Measurements from ENCODE around the gene TMEM214. TPM values are rescaled to one million over a fixed set of nuclear protein-coding genes. Genes with fewer than 3 reads are reported as not detected.

Gene TMEM214
- total and polyA plus RNA-seq, 2 donors from 2014 or later = 50.5 to 74.8 TPM

DNA sequence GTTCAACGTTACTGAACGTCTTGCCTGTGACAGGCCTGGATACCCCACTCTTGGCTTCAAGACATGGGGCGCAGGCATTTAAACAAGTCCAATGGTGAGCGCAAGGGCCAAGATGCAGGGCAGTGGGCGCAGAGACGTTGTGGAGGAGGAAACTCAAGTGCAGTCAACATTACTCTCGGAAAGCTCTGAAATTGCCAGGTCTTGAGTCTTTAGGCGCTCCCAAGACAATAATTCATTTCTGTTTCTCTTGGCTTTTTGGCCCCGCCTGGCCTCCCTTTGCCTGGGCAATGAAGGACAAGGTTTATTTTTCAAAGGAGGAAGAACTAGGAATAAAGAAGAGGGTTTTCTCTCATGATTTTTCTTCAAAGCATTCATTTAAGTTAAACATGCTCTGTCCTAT lies 13.3 kb upstream of the TMEM214 start:
- H3K4me3 ChIP-seq (ENCODE audit: low read length in 3 of 3) = no peak overlapping the region
- H3K9ac ChIP-seq (ENCODE audit: low read length in 3 of 3) = no peak overlapping the region
- TF ChIP-seq, protein P1, sequence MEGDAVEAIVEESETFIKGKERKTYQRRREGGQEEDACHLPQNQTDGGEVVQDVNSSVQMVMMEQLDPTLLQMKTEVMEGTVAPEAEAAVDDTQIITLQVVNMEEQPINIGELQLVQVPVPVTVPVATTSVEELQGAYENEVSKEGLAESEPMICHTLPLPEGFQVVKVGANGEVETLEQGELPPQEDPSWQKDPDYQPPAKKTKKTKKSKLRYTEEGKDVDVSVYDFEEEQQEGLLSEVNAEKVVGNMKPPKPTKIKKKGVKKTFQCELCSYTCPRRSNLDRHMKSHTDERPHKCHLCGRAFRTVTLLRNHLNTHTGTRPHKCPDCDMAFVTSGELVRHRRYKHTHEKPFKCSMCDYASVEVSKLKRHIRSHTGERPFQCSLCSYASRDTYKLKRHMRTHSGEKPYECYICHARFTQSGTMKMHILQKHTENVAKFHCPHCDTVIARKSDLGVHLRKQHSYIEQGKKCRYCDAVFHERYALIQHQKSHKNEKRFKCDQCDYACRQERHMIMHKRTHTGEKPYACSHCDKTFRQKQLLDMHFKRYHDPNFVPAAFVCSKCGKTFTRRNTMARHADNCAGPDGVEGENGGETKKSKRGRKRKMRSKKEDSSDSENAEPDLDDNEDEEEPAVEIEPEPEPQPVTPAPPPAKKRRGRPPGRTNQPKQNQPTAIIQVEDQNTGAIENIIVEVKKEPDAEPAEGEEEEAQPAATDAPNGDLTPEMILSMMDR (IDR thresholded peaks at IDR 0.05; ENCODE audit: borderline replicate concordance, extremely low read depth, insufficient read depth) = no peak
- DNase-seq = no peak
- H3K36me3 ChIP-seq (ENCODE audit: control insufficient read depth in 2 of 3, insufficient read depth in 3 of 3, low read length in 3 of 3) = peaks cover 0 to 14% (median 8%) of the 10 kb centered on the region in 3 donors
- no peak overlapping the region for H3K27ac ChIP-seq (ENCODE audit: low read depth in 2 of 2, low read length in 2 of 2)
- H3K9me3 ChIP-seq (ENCODE audit: control insufficient read depth in 2 of 3, insufficient read depth in 1 of 3, low read length in 3 of 3) = no peaks in the 10 kb centered on the region
- H3K4me1 ChIP-seq (ENCODE audit: control insufficient read depth in 2 of 3, insufficient read depth in 2 of 3, low read depth in 1 of 3, low read length in 3 of 3) = peaks cover 0 to 16% (median 16%) of the 10 kb centered on the region in 3 donors
- no peaks in the 10 kb centered on the region for H3K27me3 ChIP-seq (ENCODE audit: control insufficient read depth, insufficient read depth, low read length)
- intact Hi-C loops (cut with DNase I) = loop anchor here (5.0 kb wide), 1 partner anchor 57 kb away; no protein-coding TSS in a partner anchor
- no peak for FAIRE-seq

- H3K36me3 ChIP-seq (ENCODE audit: control insufficient read depth in 2 of 3, insufficient read depth in 3 of 3, low read length in 3 of 3) = peaks cover 0 to 14% (median 9%) of the 10 kb centered on the region in 3 donors
- H3K9me3 ChIP-seq (ENCODE audit: control insufficient read depth in 2 of 3, insufficient read depth in 1 of 3, low read length in 3 of 3) = no peaks in the 10 kb centered on the region
- FAIRE-seq = peak; percentile 39
- DNase-seq = peak in 3 of 5 donors; percentile 29 to 95 (median 56)
- H3K4me1 ChIP-seq (ENCODE audit: control insufficient read depth in 2 of 3, insufficient read depth in 2 of 3, low read depth in 1 of 3, low read length in 3 of 3) = peaks cover 0 to 13% (median 12%) of the 10 kb centered on the region in 3 donors
- TF ChIP-seq, protein P1 (IDR thresholded peaks at IDR 0.05; ENCODE audit: borderline replicate concordance, extremely low read depth, insufficient read depth) = no peak
- no peak overlapping the region for H3K9ac ChIP-seq (ENCODE audit: low read length in 3 of 3)
- intact Hi-C loops (cut with DNase I) = loop anchor here (5.0 kb wide), 1 partner anchor 58 kb away; no protein-coding TSS in a partner anchor
- H3K4me3 ChIP-seq (ENCODE audit: low read length in 3 of 3) = no peak overlapping the region
- no peak overlapping the region for H3K27ac ChIP-seq (ENCODE audit: low read depth in 2 of 2, low read length in 2 of 2)
- no peaks in the 10 kb centered on the region for H3K27me3 ChIP-seq (ENCODE audit: control insufficient read depth, insufficient read depth, low read length)
These were observed 12.6 kb upstream of the TMEM214 start for GRCh38 chr2:27019931-27020855.

DNA sequence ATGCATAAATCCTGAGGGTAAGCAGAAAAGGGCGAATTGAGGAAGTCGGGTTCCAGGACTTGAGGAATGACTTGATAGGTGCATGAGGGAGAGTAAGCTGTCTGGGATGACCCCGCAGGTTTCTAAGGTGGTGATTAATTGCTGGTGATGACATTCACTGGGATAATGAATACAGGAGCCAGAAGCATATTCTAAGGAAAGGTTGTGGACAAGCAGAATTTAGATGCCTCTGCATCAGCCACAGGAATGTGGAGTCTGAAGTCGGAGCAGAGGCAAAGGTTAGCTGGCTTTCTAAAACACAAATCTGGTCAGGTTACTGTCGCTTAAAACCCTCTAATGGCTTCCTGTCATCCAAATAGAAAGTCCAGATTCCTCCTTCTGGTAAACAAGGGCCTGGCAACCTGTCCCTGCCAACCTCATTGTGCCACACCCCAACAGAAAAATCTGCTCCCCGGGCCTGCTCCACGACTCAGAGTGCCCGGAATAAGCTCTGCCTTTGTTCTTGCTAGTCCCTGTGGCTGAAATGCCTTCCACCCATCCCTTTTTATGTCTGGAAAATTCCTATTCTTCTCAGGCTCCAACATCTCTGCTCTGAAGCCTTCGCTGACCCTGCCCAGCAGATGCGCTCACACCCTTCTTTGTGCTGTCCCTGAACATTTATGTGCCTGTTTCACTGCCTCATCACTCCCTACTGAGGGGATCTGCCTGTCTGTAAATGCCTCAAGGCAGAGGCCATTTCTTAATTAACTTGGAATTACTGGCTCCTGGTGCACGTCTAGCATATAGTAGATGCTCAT lies 11.3 kb upstream of the TMEM214 start:
- TF ChIP-seq, protein P1 (IDR thresholded peaks at IDR 0.05; ENCODE audit: borderline replicate concordance, extremely low read depth, insufficient read depth) = no peak
- Histone ChIP-seq H3K36me3 (ENCODE audit: control insufficient read depth in 2 of 3, insufficient read depth in 3 of 3, low read length in 3 of 3) (peaks cover 0 to 14% (median 13%) of the 10 kb centered on the region in 3 donors), H3K9ac (ENCODE audit: low read length in 3 of 3) (no peak overlapping the region), H3K9me3 (ENCODE audit: control insufficient read depth in 2 of 3, insufficient read depth in 1 of 3, low read length in 3 of 3) (no peaks in the 10 kb centered on the region), H3K27me3 (ENCODE audit: control insufficient read depth, insufficient read depth, low read length) (no peaks in the 10 kb centered on the region), H3K4me3 (ENCODE audit: low read length in 3 of 3) (no peak overlapping the region), H3K4me1 (ENCODE audit: control insufficient read depth in 2 of 3, insufficient read depth in 2 of 3, low read depth in 1 of 3, low read length in 3 of 3) (peaks cover 0 to 8% (median 7%) of the 10 kb centered on the region in 3 donors), H3K27ac (ENCODE audit: low read depth in 2 of 2, low read length in 2 of 2) (no peak overlapping the region)
- FAIRE-seq (no peak), DNase-seq (no peak)
- intact Hi-C loops (cut with DNase I) = no loop called here
